HG02840 (cell line): Measurements from ENCODE around the gene LCLAT1.

Experiments used
- ATAC-seq: cut with Tn5 transposase; IDR thresholded peaks from one replicate; pipeline ENCODE4 v1.9.1; 2021; ENCODE audit warnings: mild to moderate bottlenecking, moderate library complexity, moderate number of reproducible peaks; ENCODE audit not compliant: unreplicated experiment, low FRiP score

LCLAT1 gene

GRCh38 chr2:30662268-30663131, 215.5 kb downstream of the LCLAT1 start:
- ATAC-seq: no peak

GRCh38 chr2:30663321-30663720, 216.3 kb downstream of the LCLAT1 start:
- ATAC-seq: no peak

- ATAC-seq: no peak
These were observed 216.8 kb downstream of the LCLAT1 start for GRCh38 chr2:30663806-30664205.

GRCh38 chr2:30664761-30665358, 217.8 kb downstream of the LCLAT1 start:
- no peak for ATAC-seq

GRCh38 chr2:30665761-30666265, 218.8 kb downstream of the LCLAT1 start:
- ATAC-seq: no peak

- ATAC-seq: no peak
These were observed 219.3 kb downstream of the LCLAT1 start for GRCh38 chr2:30666266-30666874.

- no peak for ATAC-seq
These were observed 223.4 kb downstream of the LCLAT1 start for GRCh38 chr2:30670453-30670852.

- ATAC-seq: no peak
These were observed 226.1 kb downstream of the LCLAT1 start for GRCh38 chr2:30673127-30673526.

GRCh38 chr2:30675758-30676157, 228.7 kb downstream of the LCLAT1 start:
- ATAC-seq: no peak

GRCh38 chr2:30677231-30677630, 230.2 kb downstream of the LCLAT1 start:
- no peak for ATAC-seq

GRCh38 chr2:30677861-30678385, 230.9 kb downstream of the LCLAT1 start:
- ATAC-seq: no peak

GRCh38 chr2:30678410-30679137, 231.5 kb downstream of the LCLAT1 start:
- ATAC-seq: no peak

- ATAC-seq: no peak
These were observed 232.5 kb downstream of the LCLAT1 start for GRCh38 chr2:30679426-30680088.

- ATAC-seq: no peak
These were observed 233.1 kb downstream of the LCLAT1 start for GRCh38 chr2:30680121-30680520.

GRCh38 chr2:30681022-30681421, 234.0 kb downstream of the LCLAT1 start:
- ATAC-seq: no peak

- ATAC-seq: no peak
These were observed 236.3 kb downstream of the LCLAT1 start for GRCh38 chr2:30683236-30683956.

- ATAC-seq: no peak
These were observed 237.0 kb downstream of the LCLAT1 start for GRCh38 chr2:30684026-30684425.

GRCh38 chr2:30684516-30684915, 237.5 kb downstream of the LCLAT1 start:
- ATAC-seq: no peak

GRCh38 chr2:30684996-30685395, 237.9 kb downstream of the LCLAT1 start:
- no peak for ATAC-seq
